Tongue (tissue), 2 donors: ENCODE measurements around the gene LYZL6. TPM values are rescaled to one million over a fixed set of nuclear protein-coding genes. Genes with fewer than 3 reads are reported as not detected.

Experiments
- small RNA-seq: library from RNA; depleted of rRNA; stranded (forward); fragments of <200 nt; gene quantifications from one replicate; pipeline ENCODE3, GENCODE V24; 2014; ENCODE audit warnings: low replicate concordance
- total RNA-seq: library from RNA; depleted of rRNA; stranded (reverse); fragments of >200 nt; gene quantifications from one replicate; pipeline ENCODE4 v1.2.3, GENCODE V29; 2014

Gene LYZL6
- total RNA-seq, 1 donor from 2014 or later: not detected

Small RNAs within 50 kb of the gene (small RNA-seq; reads per million reads assigned to genes)
- 77.4 reads per million, percentile 96 among the genes with 10 or more reads in this experiment for gene RF00100

Other genes starting within 250 kb of the LYZL6 start
- 0.62 TPM for gene RASL10B, start 212.1 kb downstream of the LYZL6 start, total RNA-seq
- gene GAS2L2, start 190.5 kb downstream of the LYZL6 start, total RNA-seq: not detected
- gene C17orf50, start 182.8 kb downstream of the LYZL6 start, total RNA-seq: not detected
- gene MMP28, start 148.1 kb downstream of the LYZL6 start, total RNA-seq: 3.5 TPM
- 94.0 TPM for gene TAF15, start 134.2 kb downstream of the LYZL6 start, total RNA-seq
- not detected for gene HEATR9, start 74.8 kb downstream of the LYZL6 start, total RNA-seq
- 3.5 TPM for gene CCL5, start 63.4 kb downstream of the LYZL6 start, total RNA-seq
- 1.6 TPM for gene RDM1, start 12.9 kb downstream of the LYZL6 start, total RNA-seq
- not detected for gene CCL16, start 37.8 kb upstream of the LYZL6 start, total RNA-seq
- 0.92 TPM for gene CCL14, start 43.0 kb upstream of the LYZL6 start, total RNA-seq
- gene CCL15, start 57.8 kb upstream of the LYZL6 start, total RNA-seq: not detected
- gene CCL23, start 74.3 kb upstream of the LYZL6 start, total RNA-seq: not detected
- gene CCL18, start 120.6 kb upstream of the LYZL6 start, total RNA-seq: not detected
- gene CCL3, start 146.4 kb upstream of the LYZL6 start, total RNA-seq: 2.8 TPM
- 2.7 TPM for gene CCL4, start 160.1 kb upstream of the LYZL6 start, total RNA-seq
- gene TBC1D3B, start 232.9 kb upstream of the LYZL6 start, total RNA-seq: 3.3 TPM